ENCODE data around the gene TLR3. TPM values are rescaled to one million over a fixed set of nuclear protein-coding genes. Genes with fewer than 3 reads are reported as not detected.

The TLR3 gene
- 0.25 to 0.40 TPM (median 0.33 TPM) in 5 replicates for total RNA-seq (2022; extraction: Qiagen RNA extraction)

GRCh38 chr4:186068581-186069348 is at the start of gene TLR3:
Gene TLR3, plus strand, starts transcription at chr4:186069156. Its CDS starts 7,464 bp downstream, at chr4:186076620.

GRCh38 chr4:186104114-186104889 is 35.3 kb downstream of the TLR3 start, which contains the start of gene FAM149A:
Gene FAM149A, plus strand, starts transcription at chr4:186104704.

Other genes with a start within 250 kb of the TLR3 start
- gene FAM149A, start 35.5 kb downstream of the TLR3 start, total RNA-seq (2022; extraction: Qiagen RNA extraction) = 1.1 to 1.6 TPM (median 1.3 TPM) in 5 replicates
- gene CYP4V2, start 122.4 kb downstream of the TLR3 start, total RNA-seq (2022; extraction: Qiagen RNA extraction) = 2.7 to 3.8 TPM (median 3.0 TPM) in 5 replicates
- gene KLKB1, start 158.4 kb downstream of the TLR3 start, total RNA-seq (2022; extraction: Qiagen RNA extraction) = 0.06 TPM in 1 of 5 replicates, not detected in the others
- not detected in 5 replicates for gene F11, start 197.0 kb downstream of the TLR3 start, total RNA-seq (2022; extraction: Qiagen RNA extraction)

All from A549 treated with Hydrocortisone at 1 μM for 4 hours (cell line).